Neural crest cell (in vitro differentiated cells): ENCODE measurements around the gene SLC36A1. TPM values are rescaled to one million over a fixed set of nuclear protein-coding genes. Genes with fewer than 3 reads are reported as not detected.

ENCODE experiments used
- DNase-seq: peaks from one replicate; pipeline ENCODE4 v3.0.0; 2021; ENCODE audit warnings: low read depth, mixed read lengths, low spot score
- H3K27ac Mint-ChIP-seq: one replicate; pipeline ENCODE4 v1.8.0; 2021; ENCODE audit warnings: mild to moderate bottlenecking, mixed read lengths; ENCODE audit not compliant: unreplicated experiment
- H3K27me3 Mint-ChIP-seq: 2 replicates; pipeline ENCODE4 v1.8.0; 2021; ENCODE audit warnings: low read depth, mild to moderate bottlenecking, mixed read lengths
- H3K36me3 Mint-ChIP-seq: 2 replicates; pipeline ENCODE4 v1.8.0; 2021; ENCODE audit warnings: low read depth, mild to moderate bottlenecking, mixed read lengths
- H3K4me1 Mint-ChIP-seq: 2 replicates; pipeline ENCODE4 v1.8.0; 2021; ENCODE audit warnings: mixed read lengths
- H3K4me3 Mint-ChIP-seq: one replicate; pipeline ENCODE4 v1.8.0; 2021; ENCODE audit warnings: mild to moderate bottlenecking, mixed read lengths
- H3K9me3 Mint-ChIP-seq: 2 replicates; pipeline ENCODE4 v1.8.0; 2021; ENCODE audit warnings: mixed read lengths
- total RNA-seq: library from RNA; stranded (reverse); gene quantifications from 2 replicates; pipeline ENCODE4 v1.2.1, GENCODE V29; 2021
- TF ChIP-seq, protein P1 (sequence below): fragments of 200-600 bp; sonication (generic); conservative IDR thresholded peaks from 2 replicates; pipeline ENCODE4 v1.5.0; 2021; ENCODE audit warnings: antibody characterized with exemption, mild to moderate bottlenecking

SLC36A1 gene
- total RNA-seq, 1 donor from 2014 or later = 19.3 TPM

DNA sequence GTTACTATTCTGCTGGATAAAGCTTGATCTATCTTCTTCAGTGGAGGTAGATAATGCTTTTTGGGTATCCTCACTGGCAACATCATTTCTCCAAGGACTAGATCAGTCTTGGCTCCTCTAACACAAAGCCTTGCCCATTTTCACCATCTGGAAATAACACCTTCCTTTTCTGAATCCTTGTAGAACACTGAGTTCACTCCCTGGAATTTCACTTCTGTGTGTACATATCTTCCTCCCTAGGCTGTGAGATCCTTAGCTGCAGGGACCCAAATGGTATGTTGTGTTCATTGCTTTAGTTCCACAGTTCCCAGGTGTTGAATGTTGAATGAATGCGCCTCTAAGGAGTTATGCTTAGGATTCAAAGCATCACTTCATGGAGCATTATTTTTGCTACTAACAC lies 16.7 kb upstream of the SLC36A1 start:
- H3K4me3 Mint-ChIP-seq = no peak overlapping the region
- H3K4me1 Mint-ChIP-seq = no peaks in the 10 kb centered on the region
- no peak for DNase-seq
- TF ChIP-seq, protein P1, sequence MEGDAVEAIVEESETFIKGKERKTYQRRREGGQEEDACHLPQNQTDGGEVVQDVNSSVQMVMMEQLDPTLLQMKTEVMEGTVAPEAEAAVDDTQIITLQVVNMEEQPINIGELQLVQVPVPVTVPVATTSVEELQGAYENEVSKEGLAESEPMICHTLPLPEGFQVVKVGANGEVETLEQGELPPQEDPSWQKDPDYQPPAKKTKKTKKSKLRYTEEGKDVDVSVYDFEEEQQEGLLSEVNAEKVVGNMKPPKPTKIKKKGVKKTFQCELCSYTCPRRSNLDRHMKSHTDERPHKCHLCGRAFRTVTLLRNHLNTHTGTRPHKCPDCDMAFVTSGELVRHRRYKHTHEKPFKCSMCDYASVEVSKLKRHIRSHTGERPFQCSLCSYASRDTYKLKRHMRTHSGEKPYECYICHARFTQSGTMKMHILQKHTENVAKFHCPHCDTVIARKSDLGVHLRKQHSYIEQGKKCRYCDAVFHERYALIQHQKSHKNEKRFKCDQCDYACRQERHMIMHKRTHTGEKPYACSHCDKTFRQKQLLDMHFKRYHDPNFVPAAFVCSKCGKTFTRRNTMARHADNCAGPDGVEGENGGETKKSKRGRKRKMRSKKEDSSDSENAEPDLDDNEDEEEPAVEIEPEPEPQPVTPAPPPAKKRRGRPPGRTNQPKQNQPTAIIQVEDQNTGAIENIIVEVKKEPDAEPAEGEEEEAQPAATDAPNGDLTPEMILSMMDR = no peak
- H3K9me3 Mint-ChIP-seq = peaks cover 3% of the 10 kb centered on the region
- no peaks in the 10 kb centered on the region for H3K27me3 Mint-ChIP-seq
- H3K27ac Mint-ChIP-seq = no peak overlapping the region
- peaks cover 3% of the 10 kb centered on the region for H3K36me3 Mint-ChIP-seq

DNA sequence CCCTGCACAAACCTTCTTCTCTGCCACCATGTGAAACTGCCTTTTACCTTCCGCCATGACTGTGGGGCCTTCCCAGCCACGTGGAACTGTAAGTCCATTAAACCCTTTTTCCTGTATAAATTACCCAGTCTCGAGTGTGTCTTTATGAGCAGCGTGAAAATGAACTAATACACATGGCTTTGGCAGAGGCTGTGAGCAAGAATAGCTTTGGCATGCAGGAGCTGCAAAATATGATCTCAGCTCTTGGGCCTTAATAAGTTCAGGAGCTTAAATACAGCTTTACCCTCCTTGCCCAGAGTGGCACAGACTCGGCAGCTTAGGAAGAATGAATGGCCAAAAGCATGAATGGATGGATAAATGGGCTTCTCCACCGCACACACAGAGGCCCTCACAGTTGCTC lies 15.7 kb upstream of the SLC36A1 start:
- Mint-ChIP-seq H3K4me3 (no peak overlapping the region), H3K27me3 (no peaks in the 10 kb centered on the region)
- TF ChIP-seq, protein P1 = no peak

DNA sequence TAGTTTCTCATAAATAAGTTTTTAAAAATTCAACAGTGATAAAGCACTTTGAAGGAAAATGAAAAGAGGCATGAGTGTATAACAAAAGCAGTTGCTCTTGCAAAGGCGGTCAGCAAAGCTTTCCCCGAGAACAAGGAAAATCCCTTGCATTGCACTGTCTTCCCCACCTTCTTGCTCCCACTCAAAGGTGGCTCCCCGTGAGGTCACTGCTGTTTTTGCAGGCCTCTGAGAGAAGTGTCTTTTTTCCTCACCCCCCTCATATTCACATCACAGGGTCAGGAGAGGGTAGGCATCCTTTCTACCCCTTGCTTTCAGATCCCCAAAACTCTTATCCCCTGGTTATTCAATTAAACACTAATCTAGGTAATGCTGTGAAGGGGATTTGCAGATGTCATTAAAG lies 15.2 kb upstream of the SLC36A1 start:
- H3K4me1 Mint-ChIP-seq = no peaks in the 10 kb centered on the region
- no peak for DNase-seq
- peaks cover 3% of the 10 kb centered on the region for H3K36me3 Mint-ChIP-seq
- H3K4me3 Mint-ChIP-seq = no peak overlapping the region
- H3K9me3 Mint-ChIP-seq = peaks cover 5% of the 10 kb centered on the region
- no peak overlapping the region for H3K27ac Mint-ChIP-seq
- TF ChIP-seq, protein P1 = no peak
- no peaks in the 10 kb centered on the region for H3K27me3 Mint-ChIP-seq

More for the DNA sequence above, 15.7 kb upstream of the SLC36A1 start:
- H3K27ac Mint-ChIP-seq = no peak overlapping the region
- H3K36me3 Mint-ChIP-seq = peaks cover 3% of the 10 kb centered on the region
- no peak for DNase-seq
- peaks cover 5% of the 10 kb centered on the region for H3K9me3 Mint-ChIP-seq
- H3K4me1 Mint-ChIP-seq = no peaks in the 10 kb centered on the region

DNA sequence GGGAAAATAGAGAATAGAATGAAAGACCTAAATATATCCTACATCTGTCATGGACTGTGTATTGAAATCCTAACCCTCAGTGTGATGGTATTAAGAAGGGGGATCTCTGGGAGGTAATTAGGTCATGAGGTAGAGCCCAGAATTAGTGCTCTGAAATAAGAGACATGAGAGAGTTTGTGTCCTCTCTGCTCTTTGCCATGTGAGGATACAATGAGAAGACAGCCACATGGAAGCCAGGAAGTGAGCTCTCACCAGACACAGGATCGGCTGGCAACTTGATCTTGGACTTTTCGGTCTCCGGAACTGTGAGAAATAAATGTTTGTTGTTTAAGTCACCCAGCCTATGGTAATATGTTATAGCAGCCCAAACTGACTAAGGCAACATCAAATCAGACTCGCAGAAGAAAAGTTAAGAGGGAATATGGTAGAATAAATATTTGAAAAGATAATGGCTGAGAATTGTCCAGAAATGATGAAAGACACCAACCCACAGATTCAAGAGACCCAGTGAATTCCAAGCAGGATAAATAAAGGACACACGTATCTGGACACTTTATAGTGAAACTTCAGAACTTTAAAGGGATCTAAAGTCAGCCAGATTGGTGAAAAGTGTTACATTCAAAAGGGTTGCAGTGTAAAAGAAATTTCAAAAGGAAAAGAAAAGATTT lies 12.7 kb upstream of the SLC36A1 start:
- Mint-ChIP-seq H3K9me3 (peaks cover 8% of the 10 kb centered on the region), H3K4me1 (no peaks in the 10 kb centered on the region), H3K4me3 (no peak overlapping the region), H3K27ac (no peak overlapping the region), H3K36me3 (peaks cover 3% of the 10 kb centered on the region), H3K27me3 (peaks cover 4% of the 10 kb centered on the region)
- DNase-seq = no peak
- TF ChIP-seq, protein P1 = no peak

DNA sequence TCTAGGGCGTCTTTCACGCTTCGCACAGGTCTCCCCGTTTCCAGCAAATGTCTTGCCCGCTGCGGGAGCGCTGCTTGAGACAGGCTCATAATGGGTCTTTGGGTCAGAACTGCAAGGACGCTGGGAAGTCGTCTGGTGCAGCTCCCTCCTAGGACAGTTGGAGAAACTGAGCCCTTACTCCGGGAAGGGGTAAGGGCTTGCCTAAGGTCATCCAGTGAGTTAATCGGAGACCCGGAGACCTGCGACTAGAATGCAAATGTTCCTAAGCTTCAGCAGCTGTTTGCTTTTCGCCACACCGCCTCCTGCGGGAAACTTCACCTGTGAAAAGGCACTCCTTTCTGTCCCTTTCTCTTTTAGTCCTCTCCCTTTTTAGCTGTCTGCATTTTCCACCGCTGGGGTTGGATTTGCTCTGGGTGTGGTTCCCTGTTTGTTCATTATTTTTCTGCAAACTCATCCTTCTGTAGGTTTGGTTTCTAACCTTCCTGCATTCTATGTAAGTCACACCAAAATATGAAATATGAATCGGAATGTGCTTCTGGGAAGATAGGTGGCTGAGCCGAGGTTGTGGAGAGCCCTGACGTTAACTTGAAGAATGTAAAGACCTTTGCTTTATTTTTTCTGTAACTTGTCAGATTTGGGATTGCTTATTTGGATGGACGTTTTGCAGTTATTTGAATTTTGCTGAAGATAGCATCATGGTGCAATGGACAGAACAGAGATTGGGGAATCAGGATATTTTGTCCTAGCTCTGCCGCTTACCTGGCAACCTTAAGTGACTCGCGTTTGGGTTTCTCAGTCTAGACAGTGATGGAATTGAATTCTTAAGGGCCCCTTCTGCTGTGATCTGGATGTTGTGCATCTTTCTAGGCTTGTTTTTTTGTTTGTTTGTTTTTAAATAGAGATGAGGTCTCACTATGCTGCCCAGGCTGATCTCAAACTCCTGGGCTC lies 909 bp downstream of the SLC36A1 start:
- H3K27ac Mint-ChIP-seq = peak overlapping the region; percentile 98
- H3K4me3 Mint-ChIP-seq = peak overlapping the region; percentile 94
- TF ChIP-seq, protein P1 = no peak
- H3K4me1 Mint-ChIP-seq = peaks cover 21% of the 10 kb centered on the region
- DNase-seq = peak; percentile 4
- no peaks in the 10 kb centered on the region for H3K36me3 Mint-ChIP-seq
- peaks cover 6% of the 10 kb centered on the region for H3K27me3 Mint-ChIP-seq
- no peaks in the 10 kb centered on the region for H3K9me3 Mint-ChIP-seq
